K562 (cell line): ENCODE measurements around the gene SLC3A2. TPM values are rescaled to one million over a fixed set of nuclear protein-coding genes. Genes with fewer than 3 reads are reported as not detected.
A peak's percentile ranks its signal among the peaks of the same experiment; 100 is the strongest.

ENCODE experiments used
- ATAC-seq: fragments of 200-7000 bp; cut with Tn5 transposase; 3 replicates; pipeline ENCODE4 v1.9.1; 2020; ENCODE audit warnings: moderate library complexity
- BruUV-seq: library from RNA; stranded (reverse); fragments of 400-500 nt; replicated peaks from 2 replicates; lab custom pipeline; 2021; lab: Mats Ljungman, UMichigan
- CTCF ChIA-PET: fragments of 300-600 bp; formaldehyde crosslinking; extraction: SDS; loops from one replicate; lab custom pipeline; 2021; ENCODE audit warnings: low intra/inter-chr PET ratio; lab: Yijun Ruan, JAX
- POLR2A ChIA-PET: fragments of 300-600, 350-650 bp; sonication (Branson Sonifier 250); formaldehyde crosslinking; extraction: SDS; loops from one replicate; lab custom pipeline; 2021; ENCODE audit warnings: antibody characterized with exemption, inconsistent platforms; lab: Yijun Ruan, JAX
- DNase-seq, 4 experiments: peaks; one replicate each; pipeline versions ENCODE4 v3.0.0 to v3.0.0-alpha.2; 2011 to 2018; ENCODE audit warnings: low spot score in 3 of 4, mixed read lengths in 3 of 4; ENCODE audit errors: extremely low read depth in 1 of 4
- FAIRE-seq: peaks from 2 replicates; lab custom pipeline; 2011; peaks lifted over from hg19 to GRCh38; lab: Jason Lieb, UNC
- H2AFZ ChIP-seq: 2 replicates; pipeline ENCODE4 v1.6.0; 2011; ENCODE audit warnings: low read depth, low read length, control low read depth, inconsistent platforms
- H3K27ac ChIP-seq: fragments of 200-600 bp; 3 replicates; pipeline ENCODE4 v1.8.0; 2011; ENCODE audit warnings: low read depth, mild to moderate bottlenecking, control low read depth, inconsistent platforms, low read length, moderate library complexity, mixed read lengths; ENCODE audit errors: extremely low read depth
- H3K27me3 ChIP-seq, 2 experiments: fragments of 300-600 bp in 1 of 2; 2 replicates in 1 of 2; 3 replicates in 1 of 2; pipeline versions ENCODE4 v1.6.0 to v1.8.0; 2011; ENCODE audit warnings: inconsistent platforms in 2 of 2, low read length in 2 of 2, mild to moderate bottlenecking in 1 of 2, mixed read lengths in 1 of 2, moderate library complexity in 1 of 2; ENCODE audit not compliant: control insufficient read depth in 2 of 2, insufficient read depth in 2 of 2
- H3K36me3 ChIP-seq: fragments of 300-600 bp; 3 replicates; pipeline ENCODE4 v1.8.0; 2011; ENCODE audit warnings: mild to moderate bottlenecking, low read length, inconsistent platforms; ENCODE audit not compliant: control insufficient read depth, insufficient read depth
- H3K4me1 ChIP-seq, 2 experiments: fragments of 200-600 bp in 1 of 2; replicated peaks in 1 of 2; 2 replicates in 1 of 2; 3 replicates in 1 of 2; pipeline versions ENCODE4 v1.5.1 to v1.8.0; 2011; ENCODE audit warnings: inconsistent platforms in 2 of 2, low read length in 2 of 2, mild to moderate bottlenecking in 1 of 2, mixed read lengths in 1 of 2, moderate library complexity in 1 of 2; ENCODE audit not compliant: control insufficient read depth in 2 of 2, insufficient read depth in 2 of 2
- H3K4me2 ChIP-seq: 2 replicates; pipeline ENCODE4 v1.6.1; 2011; ENCODE audit warnings: low read length, control low read depth, inconsistent platforms, mixed read lengths; ENCODE audit not compliant: insufficient read depth
- H3K4me3 ChIP-seq: fragments of 200-600 bp; sonication (generic), shearing (Covaris generic); 2 replicates; pipeline ENCODE4 v1.5.1; 2016; ENCODE audit warnings: control low read depth, inconsistent platforms
- H3K79me2 ChIP-seq: fragments of 200-600 bp; 3 replicates; pipeline ENCODE4 v1.8.0; 2011; ENCODE audit warnings: low read length, inconsistent platforms; ENCODE audit not compliant: control insufficient read depth, insufficient read depth
- H3K9ac ChIP-seq, 2 experiments: 2 replicates each; pipeline versions ENCODE4 v1.6.0 to v1.6.1; 2011; ENCODE audit warnings: low read depth in 2 of 2, low read length in 2 of 2, control low read depth in 1 of 2, inconsistent platforms in 1 of 2, mild to moderate bottlenecking in 1 of 2, mixed read lengths in 1 of 2; ENCODE audit not compliant: insufficient read depth in 1 of 2
- H3K9me1 ChIP-seq: one replicate; pipeline ENCODE4 v1.6.0; 2011; ENCODE audit warnings: inconsistent platforms, mild to moderate bottlenecking, low read length, moderate library complexity; ENCODE audit not compliant: control insufficient read depth, insufficient read depth
- H3K9me3 ChIP-seq: replicated peaks from 2 replicates; pipeline ENCODE4 v1.5.1; 2011; ENCODE audit warnings: low read depth, low read length, inconsistent platforms; ENCODE audit not compliant: control insufficient read depth, insufficient read depth
- H4K20me1 ChIP-seq: replicated peaks from 2 replicates; pipeline ENCODE4 v1.6.1; 2011; ENCODE audit warnings: low read length, inconsistent platforms, mixed read lengths; ENCODE audit not compliant: control insufficient read depth, insufficient read depth
- ELK1 ChIP-seq: sonication (generic); formaldehyde crosslinking; IDR thresholded peaks from 2 replicates; pipeline ENCODE4 v1.8.1; 2022; ENCODE audit warnings: missing genetic modification reagents
- HNRNPUL1 ChIP-seq: fragments of 200-400 bp; formaldehyde crosslinking; IDR thresholded peaks from 2 replicates; pipeline ENCODE4 v1.6.1; 2017; ENCODE audit warnings: low read length
- L3MBTL2 ChIP-seq: fragments of 450-650 bp; IDR thresholded peaks from 2 replicates; pipeline ENCODE4 v1.6.1; 2016; ENCODE audit warnings: mild to moderate bottlenecking, moderate library complexity
- NEUROD1 ChIP-seq: fragments of 150-350 bp; IDR thresholded peaks from 2 replicates; pipeline ENCODE4 v1.6.1; 2014; ENCODE audit warnings: borderline replicate concordance, low read length, low read depth; ENCODE audit not compliant: partially characterized antibody
- SMC3 ChIP-seq: conservative IDR thresholded peaks from 2 replicates; pipeline ENCODE4 v1.6.1; 2011; ENCODE audit warnings: low read depth, low read length, improper control_type of control experiment; ENCODE audit not compliant: insufficient read depth
- TRIM25 ChIP-seq: fragments of 450-650 bp; IDR thresholded peaks from 2 replicates; pipeline ENCODE4 v1.7.0; 2016; ENCODE audit warnings: borderline replicate concordance
- YY1 ChIP-seq, 3 experiments: IDR thresholded peaks; 2 replicates each; pipeline ENCODE4 v1.6.1; 2011; ENCODE audit warnings: low read length in 2 of 3, mild to moderate bottlenecking in 2 of 3, moderate library complexity in 2 of 3, borderline replicate concordance in 1 of 3, control low read depth in 1 of 3, low read depth in 1 of 3; ENCODE audit not compliant: insufficient read depth in 3 of 3, insufficient replicate concordance in 2 of 3, control insufficient read depth in 1 of 3, insufficient read length in 1 of 3; ENCODE audit errors: extremely low read depth in 1 of 3
- ZFX ChIP-seq: sonication (generic); formaldehyde crosslinking; IDR thresholded peaks from 2 replicates; pipeline ENCODE4 v1.8.0; 2022; ENCODE audit warnings: mild to moderate bottlenecking, missing genetic modification reagents, moderate library complexity
- ZNF23 ChIP-seq: fragments of 250-450 bp; sonication (Bioruptor Pico); IDR thresholded peaks from 2 replicates; pipeline ENCODE4 v1.4.0; 2020; ENCODE audit warnings: mild to moderate bottlenecking
- WGBS: fragments of 100-300 bp; shearing (Covaris generic); methylation state at CpG from one replicate; pipeline ENCODE4 v1.1.6; 2016; ENCODE audit warnings: low coverage, mixed read lengths; ENCODE audit not compliant: insufficient coverage; ENCODE audit errors: missing lambda C conversion rate; 5-methylcytosine and 5-hydroxymethylcytosine counted together
- in situ Hi-C: fragments of 300-500 bp; cut with MboI; formaldehyde crosslinking; loops from 4 replicates; pipeline ENCODE4 v1.15.0; 2018; ENCODE audit warnings: inconsistent platforms, mixed read lengths
- intact Hi-C: fragments of 100-400 bp; cut with micrococcal nuclease; formaldehyde crosslinking; loops from 2 replicates; pipeline ENCODE4 v1.14.2; 2022
- polyA plus RNA-seq, 8 experiments: library from polyadenylated mRNA; depleted of rRNA in 4 of 8; stranded (reverse) in 5 of 8; unstranded in 3 of 8; fragments of >200 nt; fragmentation: Nextera tagmentation in 2 of 8; fragmentation: Illumina TruSeq in 1 of 8; extraction: Ambion mirVana in 2 of 8; extraction: Trizol in 1 of 8; gene quantifications; 2 replicates each; pipeline versions ENCODE4 v1.2.1 to v1.2.3, GENCODE V29; 2011 to 2014; ENCODE audit warnings: inconsistent platforms in 1 of 8, missing spikeins in 1 of 8
- total RNA-seq, 7 experiments: library from RNA; depleted of rRNA in 6 of 7; stranded (reverse); fragments of >200 nt in 6 of 7; fragmentation: Illumina TruSeq in 2 of 7; extraction: Trizol in 2 of 7; gene quantifications; 2 replicates each; pipeline versions ENCODE4 v1.2.1 to v1.2.3, GENCODE V29; 2011 to 2021; ENCODE audit warnings: low replicate concordance in 1 of 7
- TF ChIP-seq, protein P1 (sequence below): fragments of 250-450 bp; sonication (Bioruptor Pico); IDR thresholded peaks from 2 replicates; pipeline ENCODE4 v1.4.0; 2020

Gene SLC3A2
- total and polyA plus RNA-seq, 9 of the 15 experiments (the other 6 are each of a cell fraction or from before 2014, with no cell fraction given): 20.0 to 296 (median 214) TPM

- ChIA-PET POLR2A (interaction anchor here (0.6 to 1.1 kb wide), 4 partner anchors 14 to 75 kb away, joined by 3 to 4 read pairs (median 3); no protein-coding TSS in a partner anchor), CTCF (interaction anchor here (1.7 kb wide), 1 partner anchor 18 kb away, joined by 4 read pairs; no protein-coding TSS in a partner anchor)
- intact Hi-C loops (loop anchor here (1.0 kb wide), 1 partner anchor 18 kb away; no protein-coding TSS in a partner anchor), in situ Hi-C loops (no loop called here)
- peaks cover 20 to 39% of the 10 kb centered on the region in 2 experiments; a peak in 4 of 5 replicates for H3K27me3 ChIP-seq
- peak in 2 of 4 experiments; percentile 43 to 44 for DNase-seq
- H3K9me3 ChIP-seq: no peaks in the 10 kb centered on the region
- ATAC-seq: peak; percentile 31; the same call in 2 of the 3 replicates
- BruUV-seq: no TSS peak
- no peaks in the 10 kb centered on the region for H3K36me3 ChIP-seq
- no peak overlapping the region for H3K27ac ChIP-seq
- H4K20me1 ChIP-seq: peaks cover 14% of the 10 kb centered on the region; the same call in 1 of the 2 replicates
- peak overlapping the region; percentile 84 for H2AFZ ChIP-seq
- peak overlapping the region; percentile 15 for H3K4me2 ChIP-seq
- H3K79me2 ChIP-seq: no peaks in the 10 kb centered on the region
- H3K4me3 ChIP-seq: peak overlapping the region; percentile 10; the same call in 1 of the 2 replicates
- H3K9ac ChIP-seq: peak overlapping the region; percentile 40 to 72; a peak in 3 of 4 replicates
- WGBS: 14% methylated on average over 36 of the region's 52 CpGs
- H3K9me1 ChIP-seq: no peaks in the 10 kb centered on the region
- FAIRE-seq: no peak
- H3K4me1 ChIP-seq: peaks cover 19 to 57% of the 10 kb centered on the region in 2 experiments
- TF ChIP-seq NEUROD1: no peak
- TF ChIP-seq ELK1 (CRISPR knock-in tag): no peak
- TF ChIP-seq, protein P1, sequence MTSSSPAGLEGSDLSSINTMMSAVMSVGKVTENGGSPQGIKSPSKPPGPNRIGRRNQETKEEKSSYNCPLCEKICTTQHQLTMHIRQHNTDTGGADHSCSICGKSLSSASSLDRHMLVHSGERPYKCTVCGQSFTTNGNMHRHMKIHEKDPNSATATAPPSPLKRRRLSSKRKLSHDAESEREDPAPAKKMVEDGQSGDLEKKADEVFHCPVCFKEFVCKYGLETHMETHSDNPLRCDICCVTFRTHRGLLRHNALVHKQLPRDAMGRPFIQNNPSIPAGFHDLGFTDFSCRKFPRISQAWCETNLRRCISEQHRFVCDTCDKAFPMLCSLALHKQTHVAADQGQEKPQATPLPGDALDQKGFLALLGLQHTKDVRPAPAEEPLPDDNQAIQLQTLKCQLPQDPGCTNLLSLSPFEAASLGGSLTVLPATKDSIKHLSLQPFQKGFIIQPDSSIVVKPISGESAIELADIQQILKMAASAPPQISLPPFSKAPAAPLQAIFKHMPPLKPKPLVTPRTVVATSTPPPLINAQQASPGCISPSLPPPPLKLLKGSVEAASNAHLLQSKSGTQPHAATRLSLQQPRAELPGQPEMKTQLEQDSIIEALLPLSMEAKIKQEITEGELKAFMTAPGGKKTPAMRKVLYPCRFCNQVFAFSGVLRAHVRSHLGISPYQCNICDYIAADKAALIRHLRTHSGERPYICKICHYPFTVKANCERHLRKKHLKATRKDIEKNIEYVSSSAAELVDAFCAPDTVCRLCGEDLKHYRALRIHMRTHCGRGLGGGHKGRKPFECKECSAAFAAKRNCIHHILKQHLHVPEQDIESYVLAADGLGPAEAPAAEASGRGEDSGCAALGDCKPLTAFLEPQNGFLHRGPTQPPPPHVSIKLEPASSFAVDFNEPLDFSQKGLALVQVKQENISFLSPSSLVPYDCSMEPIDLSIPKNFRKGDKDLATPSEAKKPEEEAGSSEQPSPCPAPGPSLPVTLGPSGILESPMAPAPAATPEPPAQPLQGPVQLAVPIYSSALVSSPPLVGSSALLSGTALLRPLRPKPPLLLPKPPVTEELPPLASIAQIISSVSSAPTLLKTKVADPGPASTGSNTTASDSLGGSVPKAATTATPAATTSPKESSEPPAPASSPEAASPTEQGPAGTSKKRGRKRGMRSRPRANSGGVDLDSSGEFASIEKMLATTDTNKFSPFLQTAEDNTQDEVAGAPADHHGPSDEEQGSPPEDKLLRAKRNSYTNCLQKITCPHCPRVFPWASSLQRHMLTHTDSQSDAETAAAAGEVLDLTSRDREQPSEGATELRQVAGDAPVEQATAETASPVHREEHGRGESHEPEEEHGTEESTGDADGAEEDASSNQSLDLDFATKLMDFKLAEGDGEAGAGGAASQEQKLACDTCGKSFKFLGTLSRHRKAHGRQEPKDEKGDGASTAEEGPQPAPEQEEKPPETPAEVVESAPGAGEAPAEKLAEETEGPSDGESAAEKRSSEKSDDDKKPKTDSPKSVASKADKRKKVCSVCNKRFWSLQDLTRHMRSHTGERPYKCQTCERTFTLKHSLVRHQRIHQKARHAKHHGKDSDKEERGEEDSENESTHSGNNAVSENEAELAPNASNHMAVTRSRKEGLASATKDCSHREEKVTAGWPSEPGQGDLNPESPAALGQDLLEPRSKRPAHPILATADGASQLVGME (CRISPR knock-in tag): no peak
- TF ChIP-seq YY1 (IDR thresholded peaks at IDR 0.05; ENCODE audit: borderline replicate concordance in 1 of 3, control insufficient read depth in 1 of 3, extremely low read depth in 1 of 3, insufficient read depth in 3 of 3, insufficient read length in 1 of 3, insufficient replicate concordance in 2 of 3, low read depth in 1 of 3, low read length in 2 of 3): no peak
- TF ChIP-seq HNRNPUL1: no peak
- no peak for TF ChIP-seq TRIM25
- peak; percentile 17; the same call in 1 of the 2 replicates for TF ChIP-seq L3MBTL2
- TF ChIP-seq SMC3: no peak
- TF ChIP-seq ZNF23 (CRISPR knock-in tag): no peak
- 0 out of 2 replicates have a peak, but pooled peaks have one; percentile 15 for TF ChIP-seq ZFX
Observed at GRCh38 chr11:62923601-62924411, 43.1 kb downstream of the SLC3A2 start.
